PFSK-1 (cell line): ENCODE measurements around the gene PELO.

Source experiments
- POLR2AphosphoS5 ChIP-seq: IDR thresholded peaks from 2 replicates; pipeline ENCODE4 v1.6.1; 2012; ENCODE audit warnings: low read depth, mild to moderate bottlenecking, control low read depth, low read length, moderate library complexity
- SIN3A ChIP-seq: IDR thresholded peaks from 2 replicates; pipeline ENCODE4 v1.6.1; 2012; ENCODE audit warnings: mild to moderate bottlenecking, low read length, moderate library complexity, borderline replicate concordance; ENCODE audit not compliant: insufficient read depth
- TAF1 ChIP-seq: IDR thresholded peaks from 2 replicates; pipeline ENCODE4 v1.6.1; 2012; ENCODE audit warnings: low read length, control low read depth, borderline replicate concordance; ENCODE audit not compliant: insufficient read depth

- no peak for TF ChIP-seq POLR2AphosphoS5
- TF ChIP-seq SIN3A = no peak
- no peak for TF ChIP-seq TAF1
These were observed 16.2 kb upstream of the PELO start for GRCh38 chr5:52771343-52772039.
